Mucosa of stomach (tissue), 1 donor: ENCODE measurements around the gene KCNA2.

Experiments used
- H3K27me3 ChIP-seq: one replicate; pipeline ENCODE4 v1.7.0; 2013; ENCODE audit warnings: mild to moderate bottlenecking, low read length; ENCODE audit not compliant: control insufficient read depth, insufficient read depth
- H3K36me3 ChIP-seq: one replicate; pipeline ENCODE4 v1.7.0; 2013; ENCODE audit warnings: low read length; ENCODE audit not compliant: control insufficient read depth, insufficient read depth
- H3K4me1 ChIP-seq: one replicate; pipeline ENCODE4 v1.7.0; 2013; ENCODE audit warnings: mild to moderate bottlenecking, low read length; ENCODE audit not compliant: control insufficient read depth, insufficient read depth
- H3K4me3 ChIP-seq: one replicate; pipeline ENCODE4 v1.7.0; 2013; ENCODE audit warnings: low read length
- H3K9ac ChIP-seq: one replicate; pipeline ENCODE4 v1.7.0; 2013; ENCODE audit warnings: mild to moderate bottlenecking, low read length, moderate library complexity
- H3K9me3 ChIP-seq: one replicate; pipeline ENCODE4 v1.7.0; 2013; ENCODE audit warnings: mild to moderate bottlenecking, low read length, moderate library complexity; ENCODE audit not compliant: control insufficient read depth
- donor health status: Pancreatic carcinoma.

KCNA2 gene

DNA sequence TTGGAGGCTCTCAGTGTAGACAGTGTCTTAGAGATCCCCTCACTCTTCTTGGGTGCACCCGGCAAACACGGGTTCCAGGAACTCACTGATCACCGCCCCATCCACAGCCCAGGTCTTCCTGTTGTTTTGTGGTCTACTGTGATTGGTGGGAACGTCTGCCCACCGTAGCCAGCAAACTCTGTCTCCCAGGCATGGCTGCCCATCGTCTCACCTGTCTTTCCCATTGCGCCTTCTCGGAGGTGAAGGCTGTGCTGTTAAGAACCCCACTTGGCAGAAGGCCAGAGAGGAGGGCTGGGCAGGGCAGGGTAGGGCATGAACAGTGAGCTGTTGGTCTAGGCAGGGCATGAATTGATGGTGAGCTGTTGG is 14.1 kb upstream of the KCNA2 start:
- Histone ChIP-seq H3K4me3 (no peak overlapping the region), H3K9ac (no peak overlapping the region), H3K4me1 (peaks cover 4% of the 10 kb centered on the region), H3K27me3 (peaks cover 28% of the 10 kb centered on the region), H3K9me3 (no peaks in the 10 kb centered on the region), H3K36me3 (no peaks in the 10 kb centered on the region)

DNA sequence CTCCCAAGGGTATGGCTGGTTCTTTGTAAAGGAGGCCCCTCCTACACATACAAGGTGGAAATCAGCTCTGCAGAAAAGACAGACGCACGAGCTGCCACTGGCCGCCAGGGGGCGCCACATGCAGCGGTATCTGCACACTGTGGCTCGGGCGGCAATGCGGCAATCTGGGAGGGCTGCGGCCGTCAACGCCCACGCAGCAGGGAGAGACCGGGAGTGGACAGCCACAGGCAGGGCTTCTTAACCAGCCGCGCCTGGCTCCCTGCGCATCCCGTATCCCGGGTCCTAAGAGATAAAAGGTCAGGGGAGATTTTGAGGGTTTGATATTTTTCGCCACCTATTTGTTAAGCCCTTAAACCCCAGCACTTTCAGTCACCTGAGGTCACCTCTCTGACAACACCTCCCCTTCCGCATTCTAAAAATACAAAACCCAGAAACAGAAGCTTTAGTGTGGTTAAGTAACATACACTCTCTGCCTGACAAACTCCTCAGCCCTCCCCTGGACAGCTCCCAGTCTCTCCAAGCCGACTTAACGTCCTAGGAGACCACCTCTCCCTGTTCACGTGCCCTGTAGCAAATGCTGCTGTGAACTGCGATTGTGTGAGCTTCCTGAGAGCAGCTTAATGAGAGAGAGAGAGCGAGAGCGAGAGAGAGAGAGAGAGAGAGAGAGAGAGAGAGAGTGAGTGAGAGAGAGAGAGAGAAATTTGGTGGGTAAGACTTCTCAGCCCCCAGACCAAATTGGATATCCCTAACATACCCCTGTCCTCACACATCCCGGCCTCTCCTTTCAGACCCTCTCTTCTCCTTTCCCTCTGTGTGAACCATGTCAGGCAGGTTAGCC is 13.5 kb upstream of the KCNA2 start:
- no peaks in the 10 kb centered on the region for H3K36me3 ChIP-seq
- H3K9ac ChIP-seq: no peak overlapping the region
- peaks cover 28% of the 10 kb centered on the region for H3K27me3 ChIP-seq
- H3K4me3 ChIP-seq: no peak overlapping the region
- no peaks in the 10 kb centered on the region for H3K9me3 ChIP-seq
- H3K4me1 ChIP-seq: peaks cover 4% of the 10 kb centered on the region

DNA sequence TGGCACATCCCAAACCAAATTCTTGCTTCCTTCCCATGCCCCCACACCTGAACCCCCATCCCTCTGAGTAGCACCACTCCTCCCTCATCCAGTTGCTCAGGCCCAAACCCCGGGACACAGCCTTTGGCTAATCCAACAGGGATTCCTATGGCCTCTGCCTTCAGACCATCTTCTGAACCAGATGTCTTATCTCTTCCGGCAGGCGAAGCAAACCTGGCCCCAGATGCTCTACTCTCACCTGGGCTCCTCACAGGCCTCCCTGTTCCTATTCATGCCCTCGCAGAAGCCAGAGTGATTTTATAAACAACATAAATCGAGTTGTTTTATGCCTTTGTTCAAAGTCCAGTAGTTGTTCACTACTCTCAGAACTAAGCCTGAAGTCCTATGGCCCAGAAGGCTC is 12.5 kb upstream of the KCNA2 start:
- H3K27me3 ChIP-seq: peaks cover 30% of the 10 kb centered on the region
- peaks cover 4% of the 10 kb centered on the region for H3K4me1 ChIP-seq
- no peak overlapping the region for H3K9ac ChIP-seq
- no peaks in the 10 kb centered on the region for H3K36me3 ChIP-seq
- no peak overlapping the region for H3K4me3 ChIP-seq
- no peaks in the 10 kb centered on the region for H3K9me3 ChIP-seq

DNA sequence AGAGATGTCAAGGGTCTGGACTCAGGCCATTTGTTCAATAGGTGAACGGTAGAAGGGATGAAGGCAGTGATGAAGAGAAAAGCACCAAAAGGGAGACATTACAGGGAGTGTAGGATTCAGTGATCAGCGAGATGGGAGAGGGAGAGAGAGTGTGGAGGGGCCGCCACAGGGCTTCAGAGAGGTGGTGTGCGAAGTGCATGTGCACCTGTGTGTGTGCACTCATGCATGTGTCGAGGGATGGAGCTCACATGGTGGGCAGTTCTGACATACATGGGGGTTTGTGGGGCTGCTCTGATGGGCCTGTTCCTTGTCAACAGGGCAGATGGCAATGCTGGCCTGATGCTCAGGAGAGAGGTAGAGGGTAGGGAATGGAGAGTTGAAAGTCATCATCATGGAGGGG is 11.4 kb upstream of the KCNA2 start:
- no peak overlapping the region for H3K9ac ChIP-seq
- no peaks in the 10 kb centered on the region for H3K36me3 ChIP-seq
- H3K4me1 ChIP-seq: peaks cover 4% of the 10 kb centered on the region
- H3K4me3 ChIP-seq: no peak overlapping the region
- H3K27me3 ChIP-seq: peaks cover 40% of the 10 kb centered on the region
- H3K9me3 ChIP-seq: no peaks in the 10 kb centered on the region

DNA sequence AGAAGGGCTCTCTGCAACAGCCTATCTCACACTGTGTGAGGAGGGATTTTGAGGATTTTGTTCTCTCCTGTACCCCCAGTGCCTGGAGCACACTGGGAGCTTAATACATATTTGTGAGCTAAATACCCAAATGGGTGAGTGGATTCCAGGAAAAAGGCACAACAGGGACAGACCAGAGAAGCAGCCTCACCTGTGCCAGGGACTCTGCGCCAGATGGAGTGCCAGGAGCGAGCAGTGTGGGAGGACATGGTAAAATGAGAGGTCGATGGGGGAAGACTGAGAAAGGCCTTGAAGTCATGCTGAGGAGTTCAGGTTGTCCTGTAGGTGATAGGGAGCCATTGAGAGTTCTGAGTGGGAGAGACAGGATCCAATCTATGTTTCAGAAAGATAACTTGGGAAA is 11.0 kb upstream of the KCNA2 start:
- Histone ChIP-seq H3K9ac (no peak overlapping the region), H3K4me3 (no peak overlapping the region), H3K4me1 (peaks cover 8% of the 10 kb centered on the region), H3K9me3 (no peaks in the 10 kb centered on the region), H3K36me3 (no peaks in the 10 kb centered on the region), H3K27me3 (peaks cover 43% of the 10 kb centered on the region)

DNA sequence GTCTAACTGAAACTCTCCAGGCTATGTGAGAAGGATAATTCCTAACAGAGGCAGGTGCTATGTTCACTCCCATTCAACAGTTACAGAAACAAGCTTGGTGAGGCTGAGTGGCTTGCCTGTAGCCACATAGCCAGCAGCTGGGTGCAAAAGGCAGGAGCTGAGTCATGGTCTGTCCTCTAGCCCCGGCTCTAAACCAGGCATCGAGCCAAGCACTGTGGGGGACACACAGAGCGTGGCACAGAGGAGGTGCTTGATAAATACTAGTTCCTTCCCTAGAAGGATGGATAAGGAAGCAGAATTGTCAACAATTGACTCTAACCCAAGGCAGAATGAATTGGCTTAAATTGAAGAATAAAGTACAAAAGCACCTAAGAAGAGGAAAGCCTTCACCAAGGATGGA is 10.4 kb upstream of the KCNA2 start:
- H3K36me3 ChIP-seq: no peaks in the 10 kb centered on the region
- H3K4me1 ChIP-seq: peaks cover 8% of the 10 kb centered on the region
- H3K4me3 ChIP-seq: no peak overlapping the region
- peaks cover 43% of the 10 kb centered on the region for H3K27me3 ChIP-seq
- H3K9me3 ChIP-seq: no peaks in the 10 kb centered on the region
- H3K9ac ChIP-seq: no peak overlapping the region

DNA sequence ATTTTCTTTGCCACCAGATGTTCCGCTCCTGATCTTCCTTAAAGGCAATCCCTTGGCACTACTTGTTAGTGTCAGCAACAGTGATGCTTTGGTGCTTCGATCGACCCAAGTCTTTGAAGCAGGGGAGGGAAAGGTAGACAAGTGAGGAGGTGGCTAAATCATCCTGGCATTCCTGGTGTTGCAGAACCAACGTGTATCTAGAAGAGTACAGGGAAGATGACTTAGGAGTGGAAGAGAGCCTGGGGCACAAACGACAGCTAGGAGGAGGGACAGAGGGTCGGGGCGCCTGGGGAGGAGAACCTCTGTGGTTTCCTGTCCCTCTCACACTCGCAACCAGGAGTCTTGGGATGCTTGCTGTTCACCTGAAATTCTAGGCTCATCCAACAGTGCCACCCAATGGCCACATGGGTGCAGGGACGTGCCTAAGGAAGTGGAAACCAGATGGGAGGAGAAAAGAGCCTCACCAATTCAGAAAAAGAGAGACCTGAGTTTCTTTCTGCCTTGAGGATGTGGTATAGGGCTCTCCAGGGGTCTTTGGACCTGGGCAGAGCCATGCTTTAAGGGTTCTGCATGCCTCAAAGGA is 9.5 kb upstream of the KCNA2 start:
- H3K4me3 ChIP-seq: no peak overlapping the region
- no peak overlapping the region for H3K9ac ChIP-seq
- H3K4me1 ChIP-seq: peaks cover 8% of the 10 kb centered on the region
- H3K9me3 ChIP-seq: no peaks in the 10 kb centered on the region
- no peaks in the 10 kb centered on the region for H3K36me3 ChIP-seq
- peaks cover 43% of the 10 kb centered on the region for H3K27me3 ChIP-seq

DNA sequence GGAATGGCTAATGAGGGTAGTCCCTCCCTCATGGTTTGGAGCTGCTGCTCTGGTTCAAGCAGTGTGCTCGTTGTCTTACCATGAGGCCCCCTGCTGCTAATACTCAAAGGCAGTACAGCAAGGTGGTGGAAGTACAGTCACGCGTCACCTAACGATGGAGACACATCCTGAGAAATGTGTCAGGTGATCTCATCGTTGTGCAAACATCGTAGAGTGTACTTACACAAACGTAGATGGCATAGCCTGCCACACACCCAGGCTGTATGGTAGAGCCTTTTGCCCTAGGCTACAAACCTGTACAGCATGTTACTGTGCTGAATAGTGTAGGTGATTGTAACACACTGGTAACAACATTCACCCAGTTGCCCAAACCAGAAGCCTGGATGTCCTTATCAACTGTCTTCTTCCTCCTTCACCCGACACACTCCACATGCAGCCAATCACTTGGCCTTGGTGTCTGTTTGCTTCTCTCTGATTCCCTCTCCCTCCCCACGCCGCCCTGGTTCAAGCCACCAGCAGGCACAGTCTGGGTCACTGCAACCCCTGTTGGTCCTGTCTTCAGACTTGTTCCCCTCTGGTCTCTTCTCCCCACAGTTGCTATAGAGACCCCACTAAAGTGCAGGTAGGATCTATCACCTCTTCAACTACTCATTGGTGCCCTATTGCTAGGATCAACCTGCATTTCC is 6.0 kb upstream of the KCNA2 start:
- no peak overlapping the region for H3K9ac ChIP-seq
- no peaks in the 10 kb centered on the region for H3K9me3 ChIP-seq
- peaks cover 4% of the 10 kb centered on the region for H3K4me1 ChIP-seq
- no peak overlapping the region for H3K4me3 ChIP-seq
- no peaks in the 10 kb centered on the region for H3K36me3 ChIP-seq
- H3K27me3 ChIP-seq: peaks cover 44% of the 10 kb centered on the region

DNA sequence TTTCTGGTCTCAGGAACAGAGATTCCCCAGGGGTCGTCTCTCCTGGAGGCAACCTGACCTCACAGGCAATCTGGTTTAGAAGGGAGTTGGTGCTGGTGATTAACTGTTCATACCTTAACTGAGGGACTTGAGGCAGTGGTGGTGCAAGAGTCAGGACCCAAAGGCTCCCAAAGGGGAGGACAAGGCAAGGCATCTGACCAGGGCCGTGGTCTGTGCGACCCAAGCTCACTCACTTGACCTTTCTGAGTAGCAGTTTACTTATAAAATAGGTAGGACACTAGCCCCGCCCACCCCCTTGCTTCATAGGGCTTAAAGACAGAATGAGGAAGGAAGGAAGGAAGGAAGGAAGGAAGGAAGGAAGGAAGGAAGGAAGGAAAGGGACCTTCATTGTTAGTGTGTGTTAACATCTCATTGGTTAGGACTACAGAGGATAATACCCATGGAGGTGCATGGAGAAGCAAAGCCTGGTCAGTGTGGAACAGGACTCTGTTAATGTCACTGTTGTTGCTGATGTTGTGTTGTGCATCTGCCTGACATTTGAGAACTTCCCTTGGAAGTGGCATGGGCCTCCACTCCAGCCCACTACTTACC is 4.6 kb upstream of the KCNA2 start:
- Histone ChIP-seq H3K27me3 (peaks cover 55% of the 10 kb centered on the region), H3K9ac (no peak overlapping the region), H3K9me3 (no peaks in the 10 kb centered on the region), H3K4me1 (peaks cover 16% of the 10 kb centered on the region), H3K36me3 (no peaks in the 10 kb centered on the region), H3K4me3 (no peak overlapping the region)

DNA sequence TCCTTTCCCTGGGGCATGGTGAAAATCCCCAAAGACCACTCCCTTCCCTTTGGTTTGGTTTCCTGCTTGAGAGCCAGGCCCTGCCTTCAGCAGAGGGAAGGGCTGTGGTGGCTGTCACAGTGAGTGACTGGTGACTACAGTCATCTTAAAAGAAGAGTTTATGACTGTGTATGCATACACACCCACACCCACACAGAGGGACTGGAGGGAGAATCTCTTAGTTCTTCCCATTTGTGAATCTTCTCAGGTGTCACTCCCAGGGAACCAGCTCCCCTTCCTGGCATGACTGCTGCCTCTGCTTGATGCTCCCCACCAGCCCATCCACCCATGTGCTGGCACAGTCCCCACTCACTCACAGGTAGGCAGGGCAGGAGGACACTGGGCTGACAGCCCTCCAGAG is 3.9 kb upstream of the KCNA2 start:
- H3K9me3 ChIP-seq: no peaks in the 10 kb centered on the region
- H3K4me3 ChIP-seq: no peak overlapping the region
- H3K36me3 ChIP-seq: no peaks in the 10 kb centered on the region
- peaks cover 59% of the 10 kb centered on the region for H3K27me3 ChIP-seq
- peaks cover 16% of the 10 kb centered on the region for H3K4me1 ChIP-seq
- no peak overlapping the region for H3K9ac ChIP-seq

DNA sequence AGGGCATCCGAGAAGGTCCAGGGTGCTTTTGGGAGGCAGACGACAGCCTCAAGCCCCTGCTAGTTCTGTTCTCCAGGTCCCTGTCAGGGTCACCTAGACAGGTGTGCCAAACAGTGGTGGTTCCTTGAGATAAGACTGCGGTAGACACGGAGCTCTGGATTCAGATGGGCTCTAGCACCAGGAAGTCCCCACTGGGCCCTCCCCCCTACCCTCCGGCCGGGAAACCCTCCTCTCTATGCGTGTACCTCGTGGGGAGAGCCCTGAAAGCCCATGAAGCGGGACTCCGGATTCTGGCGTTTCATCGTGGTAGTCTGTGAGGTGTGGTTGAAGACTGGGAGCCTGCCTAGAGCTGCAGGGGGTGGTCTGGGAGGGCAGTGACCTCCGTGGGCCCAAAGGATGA is 2.1 kb upstream of the KCNA2 start:
- H3K9ac ChIP-seq: no peak overlapping the region
- H3K4me3 ChIP-seq: no peak overlapping the region
- H3K9me3 ChIP-seq: no peaks in the 10 kb centered on the region
- peaks cover 16% of the 10 kb centered on the region for H3K4me1 ChIP-seq
- H3K27me3 ChIP-seq: peaks cover 71% of the 10 kb centered on the region
- H3K36me3 ChIP-seq: no peaks in the 10 kb centered on the region
